Mesendoderm (in vitro differentiated cells): ENCODE data around the gene TRIM71.
"Not testable (repeated sequence)": the region's sequence is repeated elsewhere in the genome, so short reads cannot be mapped to it uniquely, and the experiment has no call there.

ENCODE experiments used
- DNase-seq: peaks from one replicate; pipeline ENCODE4 v3.0.0; 2013
- H2AK5ac ChIP-seq: 2 replicates; pipeline ENCODE4 v1.6.1; 2013; ENCODE audit warnings: low read length, inconsistent platforms
- H2BK120ac ChIP-seq: 2 replicates; pipeline ENCODE4 v1.6.1; 2013; ENCODE audit warnings: low read depth, mild to moderate bottlenecking, low read length, moderate library complexity, mixed read lengths
- H2BK15ac ChIP-seq: replicated peaks from 2 replicates; pipeline ENCODE4 v1.6.1; 2013; ENCODE audit warnings: low read depth, mild to moderate bottlenecking, moderate library complexity
- H2BK5ac ChIP-seq: 2 replicates; pipeline ENCODE4 v1.6.1; 2013; ENCODE audit warnings: low read length, inconsistent platforms
- H3K18ac ChIP-seq: 2 replicates; pipeline ENCODE4 v1.6.1; 2013; ENCODE audit warnings: mild to moderate bottlenecking, low read length, mixed read lengths
- H3K23ac ChIP-seq: one replicate; pipeline ENCODE4 v1.6.1; 2013; ENCODE audit warnings: low read length
- H3K27ac ChIP-seq: 2 replicates; pipeline ENCODE4 v1.5.1; 2013; ENCODE audit warnings: low read depth, mild to moderate bottlenecking, inconsistent platforms, low read length, moderate library complexity
- H3K27me3 ChIP-seq: 2 replicates; pipeline ENCODE4 v1.6.1; 2013; ENCODE audit warnings: low read length, control low read depth, mild to moderate bottlenecking, inconsistent platforms; ENCODE audit not compliant: insufficient read depth, poor library complexity
- H3K36me3 ChIP-seq: 2 replicates; pipeline ENCODE4 v1.6.1; 2013; ENCODE audit warnings: low read length, inconsistent platforms; ENCODE audit not compliant: control insufficient read depth, insufficient read depth
- H3K4ac ChIP-seq: one replicate; pipeline ENCODE4 v1.6.1; 2013; ENCODE audit warnings: low read depth, mild to moderate bottlenecking, low read length, moderate library complexity
- H3K4me1 ChIP-seq: 2 replicates; pipeline ENCODE4 v1.6.1; 2013; ENCODE audit warnings: low read depth, low read length, inconsistent platforms; ENCODE audit not compliant: control insufficient read depth
- H3K4me2 ChIP-seq: 2 replicates; pipeline ENCODE4 v1.6.1; 2013; ENCODE audit warnings: low read length
- H3K4me3 ChIP-seq: 2 replicates; pipeline ENCODE4 v1.5.1; 2013; ENCODE audit warnings: mild to moderate bottlenecking, low read length
- H3K56ac ChIP-seq: one replicate; pipeline ENCODE4 v1.6.1; 2013; ENCODE audit warnings: low read length
- H3K79me1 ChIP-seq: 2 replicates; pipeline ENCODE4 v1.6.1; 2013; ENCODE audit warnings: low read length, inconsistent platforms
- H3K79me2 ChIP-seq: 2 replicates; pipeline ENCODE4 v1.6.1; 2013; ENCODE audit warnings: mild to moderate bottlenecking, low read length; ENCODE audit not compliant: control insufficient read depth, insufficient read depth
- H3K9ac ChIP-seq: 2 replicates; pipeline ENCODE4 v1.6.1; 2013; ENCODE audit warnings: low read length, inconsistent platforms
- H4K5ac ChIP-seq: one replicate; pipeline ENCODE4 v1.6.1; 2013; ENCODE audit warnings: low read length
- H4K8ac ChIP-seq: one replicate; pipeline ENCODE4 v1.6.1; 2013; ENCODE audit warnings: low read depth, mild to moderate bottlenecking, control low read depth, low read length, moderate library complexity
- WGBS: extraction: QIAGEN DNeasy Blood & Tissue Kit; methylation state at CpG from one replicate; pipeline ENCODE4 v1.1.7; 2013; ENCODE audit warnings: low lambda C conversion rate, missing lambda C conversion rate; ENCODE audit not compliant: insufficient coverage; ENCODE audit errors: extremely low coverage; 5-methylcytosine and 5-hydroxymethylcytosine counted together

TRIM71 gene

GRCh38 chr3:32801440-32801839 is 16.4 kb upstream of the TRIM71 start:
- no CpG with 5 or more reads among the region's 5 CpGs for WGBS
- not testable (repeated sequence) for DNase-seq, H4K8ac ChIP-seq

GRCh38 chr3:32813180-32813579 is 4.6 kb upstream of the TRIM71 start:
- Histone ChIP-seq H2BK120ac (no peak overlapping the region), H2BK15ac (peak overlapping the region; percentile 64), H3K27ac (no peak overlapping the region), H3K9ac (no peak overlapping the region), H4K5ac (no peak overlapping the region), H3K27me3 (no peaks in the 10 kb centered on the region), H3K4me1 (peaks cover 10% of the 10 kb centered on the region), H3K36me3 (no peaks in the 10 kb centered on the region), H3K23ac (no peak overlapping the region), H3K4me3 (no peak overlapping the region), H3K4ac (no peak overlapping the region), H3K79me1 (no peaks in the 10 kb centered on the region), H3K56ac (peak overlapping the region; percentile 44), H3K79me2 (peaks cover 25% of the 10 kb centered on the region), H3K4me2 (no peak overlapping the region), H2AK5ac (no peak overlapping the region), H4K8ac (no peak overlapping the region), H3K18ac (no peak overlapping the region), H2BK5ac (no peak overlapping the region)
- no peak for DNase-seq
- WGBS = no CpG with 5 or more reads among the region's 2 CpGs

More at GRCh38 chr3:32801440-32801839, 16.4 kb upstream of the TRIM71 start:
- not testable (repeated sequence) for H2BK15ac ChIP-seq, H3K4me2 ChIP-seq, H3K79me1 ChIP-seq, H3K18ac ChIP-seq, H3K27me3 ChIP-seq, H3K79me2 ChIP-seq, H3K9ac ChIP-seq, H3K4me1 ChIP-seq, H3K4me3 ChIP-seq, H2BK120ac ChIP-seq, H3K23ac ChIP-seq, H2AK5ac ChIP-seq, H3K56ac ChIP-seq, H2BK5ac ChIP-seq, H3K36me3 ChIP-seq, H3K27ac ChIP-seq, H4K5ac ChIP-seq
- H3K4ac ChIP-seq = peak overlapping the region; percentile 62

GRCh38 chr3:32814361-32814760 is 3.4 kb upstream of the TRIM71 start:
- Histone ChIP-seq H3K79me1 (no peaks in the 10 kb centered on the region), H4K5ac (no peak overlapping the region), H3K4me2 (no peak overlapping the region), H3K9ac (peak overlapping the region; percentile 41), H2BK5ac (no peak overlapping the region), H3K18ac (peak overlapping the region; percentile 44), H2BK15ac (no peak overlapping the region), H3K4ac (no peak overlapping the region), H4K8ac (no peak overlapping the region), H2AK5ac (no peak overlapping the region), H3K36me3 (no peaks in the 10 kb centered on the region), H3K79me2 (peaks cover 37% of the 10 kb centered on the region), H3K56ac (peak overlapping the region; percentile 82), H2BK120ac (no peak overlapping the region), H3K4me3 (no peak overlapping the region), H3K4me1 (peaks cover 10% of the 10 kb centered on the region), H3K27ac (no peak overlapping the region), H3K23ac (no peak overlapping the region), H3K27me3 (no peaks in the 10 kb centered on the region)
- no peak for DNase-seq
- WGBS = no CpG with 5 or more reads among the region's 6 CpGs

- peak overlapping the region; percentile 92 for H4K5ac ChIP-seq
- peak overlapping the region; percentile 91 for H3K18ac ChIP-seq
- H3K79me2 ChIP-seq = peaks cover 53% of the 10 kb centered on the region
- no peaks in the 10 kb centered on the region for H3K36me3 ChIP-seq
- peak; percentile 70 for DNase-seq
- H4K8ac ChIP-seq = peak overlapping the region; percentile 78
- peak overlapping the region; percentile 86 for H3K56ac ChIP-seq
- H2BK15ac ChIP-seq = no peak overlapping the region
- peak overlapping the region; percentile 68 for H2BK120ac ChIP-seq
- peak overlapping the region; percentile 95 for H3K27ac ChIP-seq
- H3K23ac ChIP-seq = no peak overlapping the region
- H3K27me3 ChIP-seq = no peaks in the 10 kb centered on the region
- peak overlapping the region; percentile 0 for H2AK5ac ChIP-seq
- peak overlapping the region; percentile 88 for H3K9ac ChIP-seq
- H3K4me2 ChIP-seq = peak overlapping the region; percentile 79
- peak overlapping the region; percentile 64 for H2BK5ac ChIP-seq
- H3K4me1 ChIP-seq = peaks cover 12% of the 10 kb centered on the region
- H3K4ac ChIP-seq = peak overlapping the region; percentile 95
- peak overlapping the region; percentile 42 for H3K4me3 ChIP-seq
- no CpG with 5 or more reads among the region's 21 CpGs for WGBS
- no peaks in the 10 kb centered on the region for H3K79me1 ChIP-seq
Observed at GRCh38 chr3:32815841-32816438, 1.9 kb upstream of the TRIM71 start.

- Histone ChIP-seq H2BK120ac (peak overlapping the region; percentile 8), H3K18ac (peak overlapping the region; percentile 99), H3K27me3 (no peaks in the 10 kb centered on the region), H3K23ac (peak overlapping the region; percentile 99), H3K4me1 (peaks cover 14% of the 10 kb centered on the region), H3K4ac (peak overlapping the region; percentile 91), H3K79me2 (peaks cover 60% of the 10 kb centered on the region), H3K36me3 (no peaks in the 10 kb centered on the region), H3K4me3 (peak overlapping the region; percentile 98), H4K8ac (peak overlapping the region; percentile 91), H2BK5ac (peak overlapping the region; percentile 87), H4K5ac (no peak overlapping the region), H2AK5ac (no peak overlapping the region), H3K27ac (peak overlapping the region; percentile 100), H2BK15ac (no peak overlapping the region), H3K4me2 (peak overlapping the region; percentile 63), H3K79me1 (no peaks in the 10 kb centered on the region), H3K9ac (peak overlapping the region; percentile 100), H3K56ac (peak overlapping the region; percentile 100)
- no CpG with 5 or more reads among the region's 85 CpGs for WGBS
- peak; percentile 97 for DNase-seq
Observed at GRCh38 chr3:32816439-32817256, 1.1 kb upstream of the TRIM71 start.
